Thyroid gland (tissue), 4 donors: ENCODE results near the gene CACNG6. TPM values are rescaled to one million over a fixed set of nuclear protein-coding genes. Genes with fewer than 3 reads are reported as not detected.

Source experiments
- DNase-seq, 2 donors: peaks; one replicate each; pipeline ENCODE4 v3.0.0-alpha.2; 2019
- H3K27ac ChIP-seq, 3 donors: fragments of 200-600 bp; sonication (generic); 1 replicate in 2 of 3; 2 replicates in 1 of 3; pipeline ENCODE4 v1.5.1; 2016 to 2019; ENCODE audit warnings: mild to moderate bottlenecking in 1 of 3, moderate library complexity in 1 of 3
- H3K27me3 ChIP-seq: fragments of 200-600 bp; sonication (generic); one replicate; pipeline ENCODE4 v1.5.1; 2019
- H3K36me3 ChIP-seq, 2 donors: fragments of 200-600 bp; sonication (generic); one replicate each; pipeline ENCODE4 v1.5.1; 2016 to 2019
- H3K4me1 ChIP-seq, 2 donors: fragments of 200-600 bp; sonication (generic); one replicate each; pipeline ENCODE4 v1.5.1; 2017 to 2019
- H3K4me3 ChIP-seq, 3 donors: fragments of 200-600 bp; sonication (generic); replicated peaks in 1 of 3; 1 replicate in 2 of 3; 2 replicates in 1 of 3; pipeline ENCODE4 v1.5.1; 2016; ENCODE audit warnings: mild to moderate bottlenecking in 1 of 3
- H3K9me3 ChIP-seq: fragments of 200-600 bp; sonication (generic); one replicate; pipeline ENCODE4 v1.5.1; 2017
- POLR2A ChIP-seq, 2 donors: fragments of 450-650 bp; IDR thresholded peaks; one replicate each; pipeline ENCODE4 v1.6.1; 2017; ENCODE audit warnings: antibody characterized with exemption in 2 of 2, mild to moderate bottlenecking in 2 of 2, moderate library complexity in 1 of 2
- WGBS, 2 donors: methylation state at CpG; one replicate each; pipeline ENCODE4 v1.1.5; 2017; 5-methylcytosine and 5-hydroxymethylcytosine counted together
- intact Hi-C: fragments of 100-400 bp; cut with DNase I; formaldehyde crosslinking; loops from one replicate; pipeline ENCODE4 v1.15.1; 2023
- total RNA-seq, 4 donors: library from RNA; depleted of rRNA; stranded (reverse); fragments of >200 nt; gene quantifications; one replicate each; pipeline ENCODE4 v1.2.3, GENCODE V29; 2016
- TF ChIP-seq, protein P1 (sequence below), 6 experiments: fragments of 200-600 bp in 3 of 6; fragments of 450-650 bp in 3 of 6; sonication (generic) in 3 of 6; IDR thresholded peaks; one replicate each; pipeline ENCODE4 v1.5.1; 2016 to 2019; ENCODE audit warnings: antibody characterized with exemption in 6 of 6, mild to moderate bottlenecking in 2 of 6, inconsistent platforms in 1 of 6, moderate library complexity in 1 of 6

The CACNG6 gene
- total RNA-seq, 4 donors from 2014 or later: not detected

DNA sequence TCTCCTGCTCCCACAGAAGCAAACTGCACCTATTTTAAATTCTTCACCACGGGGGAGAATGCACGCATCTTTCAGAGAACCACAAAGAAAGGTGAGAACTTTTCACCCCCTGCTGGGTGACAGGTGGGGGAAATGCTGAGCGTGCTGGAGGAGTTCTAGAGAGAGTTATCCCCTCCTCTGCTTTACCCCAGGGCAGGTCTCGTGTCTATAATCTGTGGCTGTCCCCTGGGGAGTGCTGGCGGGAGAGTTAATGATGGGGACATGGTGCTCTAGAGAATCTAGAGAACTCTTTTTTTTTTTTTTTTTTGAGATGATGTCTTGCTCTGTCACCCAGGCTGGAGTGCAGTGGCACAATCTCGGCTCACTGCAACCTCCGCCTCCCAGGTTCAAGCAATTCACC lies 6.8 kb downstream of the CACNG6 start:
- intact Hi-C loops: no loop called here
- Histone ChIP-seq H3K27me3 (peaks cover 8% of the 10 kb centered on the region), H3K4me1 (no peaks in the 10 kb centered on the region), H3K27ac (no peak overlapping the region), H3K4me3 (no peak overlapping the region), H3K36me3 (no peaks in the 10 kb centered on the region), H3K9me3 (no peaks in the 10 kb centered on the region)
- TF ChIP-seq POLR2A (IDR thresholded peaks at IDR 0.05): no peak
- TF ChIP-seq, protein P1, sequence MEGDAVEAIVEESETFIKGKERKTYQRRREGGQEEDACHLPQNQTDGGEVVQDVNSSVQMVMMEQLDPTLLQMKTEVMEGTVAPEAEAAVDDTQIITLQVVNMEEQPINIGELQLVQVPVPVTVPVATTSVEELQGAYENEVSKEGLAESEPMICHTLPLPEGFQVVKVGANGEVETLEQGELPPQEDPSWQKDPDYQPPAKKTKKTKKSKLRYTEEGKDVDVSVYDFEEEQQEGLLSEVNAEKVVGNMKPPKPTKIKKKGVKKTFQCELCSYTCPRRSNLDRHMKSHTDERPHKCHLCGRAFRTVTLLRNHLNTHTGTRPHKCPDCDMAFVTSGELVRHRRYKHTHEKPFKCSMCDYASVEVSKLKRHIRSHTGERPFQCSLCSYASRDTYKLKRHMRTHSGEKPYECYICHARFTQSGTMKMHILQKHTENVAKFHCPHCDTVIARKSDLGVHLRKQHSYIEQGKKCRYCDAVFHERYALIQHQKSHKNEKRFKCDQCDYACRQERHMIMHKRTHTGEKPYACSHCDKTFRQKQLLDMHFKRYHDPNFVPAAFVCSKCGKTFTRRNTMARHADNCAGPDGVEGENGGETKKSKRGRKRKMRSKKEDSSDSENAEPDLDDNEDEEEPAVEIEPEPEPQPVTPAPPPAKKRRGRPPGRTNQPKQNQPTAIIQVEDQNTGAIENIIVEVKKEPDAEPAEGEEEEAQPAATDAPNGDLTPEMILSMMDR (IDR thresholded peaks at IDR 0.05): no peak
- WGBS, 2 donors: 34 to 41% methylated on average over 7 of the region's 7 CpGs
- DNase-seq: no peak

DNA sequence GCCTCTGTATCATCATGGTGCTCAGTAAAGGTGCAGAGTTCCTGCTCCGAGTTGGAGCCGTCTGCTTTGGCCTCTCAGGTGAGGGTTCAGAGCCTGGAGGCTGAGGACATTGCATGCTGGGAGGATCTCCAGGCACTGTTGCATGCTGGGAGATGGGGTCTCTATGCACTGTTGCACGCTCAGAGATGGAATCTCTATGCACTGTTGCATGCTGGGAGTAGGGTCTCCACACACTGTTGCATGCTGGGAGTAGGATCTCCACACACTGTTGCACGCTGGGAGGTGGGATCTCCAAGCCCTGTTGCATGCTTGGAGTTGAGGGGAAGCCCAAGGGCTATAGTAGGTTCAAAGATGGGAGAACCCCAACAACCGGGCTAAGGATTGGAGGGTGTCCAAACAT lies 8.3 kb downstream of the CACNG6 start:
- H3K27ac ChIP-seq: no peak overlapping the region
- no peak overlapping the region for H3K4me3 ChIP-seq
- DNase-seq: no peak
- H3K27me3 ChIP-seq: no peaks in the 10 kb centered on the region
- TF ChIP-seq POLR2A (IDR thresholded peaks at IDR 0.05): no peak
- TF ChIP-seq, protein P1 (IDR thresholded peaks at IDR 0.05): no peak
- intact Hi-C loops: no loop called here
- no peaks in the 10 kb centered on the region for H3K9me3 ChIP-seq
- H3K36me3 ChIP-seq: no peaks in the 10 kb centered on the region
- H3K4me1 ChIP-seq: no peaks in the 10 kb centered on the region
- 70 to 83% methylated on average over 1 to 5 of the region's 5 CpGs for WGBS, 2 donors

DNA sequence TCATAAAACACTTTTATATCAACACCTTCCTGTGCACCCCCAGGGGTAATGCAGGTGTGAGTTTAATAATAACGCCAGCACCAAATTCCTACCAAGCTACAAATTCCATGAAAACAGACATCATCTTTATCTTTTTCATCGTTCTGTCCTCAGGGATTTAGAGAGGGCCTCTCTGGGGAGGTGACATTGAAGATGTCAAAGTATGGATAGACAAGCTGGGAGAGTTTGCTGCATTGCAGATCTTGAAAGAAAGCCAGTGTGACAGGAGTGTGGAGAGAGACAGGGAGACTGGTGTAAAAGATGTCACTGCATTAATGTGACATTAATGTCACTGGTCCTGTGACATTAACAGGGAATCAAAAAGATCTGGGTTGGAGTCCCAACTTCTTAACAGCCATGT lies 10.1 kb downstream of the CACNG6 start:
- TF ChIP-seq, protein P1 (IDR thresholded peaks at IDR 0.05): no peak
- TF ChIP-seq POLR2A (IDR thresholded peaks at IDR 0.05): no peak
- 89 to 93% methylated on average over 2 of the region's 2 CpGs for WGBS, 2 donors
- no peaks in the 10 kb centered on the region for H3K27me3 ChIP-seq
- no peak overlapping the region for H3K27ac ChIP-seq
- intact Hi-C loops: no loop called here
- no peak overlapping the region for H3K4me3 ChIP-seq
- DNase-seq: no peak
- no peaks in the 10 kb centered on the region for H3K4me1 ChIP-seq
- H3K9me3 ChIP-seq: no peaks in the 10 kb centered on the region
- H3K36me3 ChIP-seq: no peaks in the 10 kb centered on the region

- 78 to 82% methylated on average over 10 of the region's 10 CpGs for WGBS, 2 donors
- no peaks in the 10 kb centered on the region for H3K4me1 ChIP-seq
- intact Hi-C loops: no loop called here
- no peaks in the 10 kb centered on the region for H3K36me3 ChIP-seq
- H3K9me3 ChIP-seq: no peaks in the 10 kb centered on the region
- H3K27ac ChIP-seq: no peak overlapping the region
- H3K27me3 ChIP-seq: no peaks in the 10 kb centered on the region
- H3K4me3 ChIP-seq: no peak overlapping the region
- no peak for TF ChIP-seq POLR2A (IDR thresholded peaks at IDR 0.05)
- TF ChIP-seq, protein P1 (IDR thresholded peaks at IDR 0.05): no peak
- DNase-seq: no peak
These were observed 11.3 kb downstream of the CACNG6 start for GRCh38 chr19:54002495-54003315.

DNA sequence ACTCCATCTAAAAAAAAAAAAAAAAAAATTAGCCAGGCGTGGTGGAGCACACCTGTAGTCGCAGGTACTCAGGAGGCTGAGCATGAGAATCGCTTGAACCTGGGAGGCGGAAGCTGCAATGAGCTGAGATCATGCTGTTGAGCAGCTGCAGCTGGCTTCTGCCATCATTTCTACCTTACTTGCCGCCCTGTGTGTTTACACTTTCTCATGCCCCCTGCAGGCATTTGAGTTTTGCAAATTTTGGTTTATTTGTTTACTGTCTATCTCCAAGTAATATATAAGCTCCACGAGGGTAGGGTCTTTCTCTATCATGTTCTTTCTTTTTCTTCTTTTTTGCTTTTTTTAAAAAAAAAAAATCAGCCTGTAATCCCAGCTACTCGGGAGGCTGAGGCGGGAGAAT lies 18.0 kb downstream of the CACNG6 start:
- H3K27me3 ChIP-seq: no peaks in the 10 kb centered on the region
- intact Hi-C loops: no loop called here
- DNase-seq: no peak
- H3K9me3 ChIP-seq: no peaks in the 10 kb centered on the region
- no peak overlapping the region for H3K27ac ChIP-seq
- H3K4me3 ChIP-seq: no peak overlapping the region
- TF ChIP-seq, protein P1 (IDR thresholded peaks at IDR 0.05): no peak
- TF ChIP-seq POLR2A (IDR thresholded peaks at IDR 0.05): no peak
- 78 to 83% methylated on average over 8 of the region's 8 CpGs for WGBS, 2 donors
- H3K4me1 ChIP-seq: no peaks in the 10 kb centered on the region
- H3K36me3 ChIP-seq: no peaks in the 10 kb centered on the region
